Measurements from ENCODE around the gene BPIFB1.

Gene BPIFB1

GRCh38 chr20:33282991-33283555, at the start of gene BPIFB1:
TSS of gene BPIFB1 (plus strand) at chr20:33283214. CDS start at chr20:33286074, 2,860 bp downstream.
- no peak for DNase-seq

DNA sequence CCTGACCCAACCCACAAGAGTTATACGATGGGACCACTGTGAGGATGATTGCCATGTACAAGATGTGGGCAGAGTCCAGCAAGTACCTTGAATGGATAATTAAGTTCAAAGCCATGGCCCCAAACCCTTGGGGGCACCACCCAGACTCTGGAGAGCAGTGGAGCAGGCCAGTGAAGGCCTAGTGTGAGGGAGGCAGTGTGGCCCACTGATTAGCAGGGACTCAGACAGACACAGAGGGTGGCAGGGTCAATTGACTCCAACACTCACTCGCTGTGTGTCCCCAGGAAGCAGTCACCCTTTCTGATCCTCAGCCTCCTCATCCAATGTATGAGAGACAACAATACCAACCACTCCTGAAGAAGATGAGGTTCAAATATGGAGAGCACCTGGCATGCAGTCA, 49.0 kb upstream of the BPIFB1 start:
- no peak for DNase-seq

GRCh38 chr20:33235696-33236095, 47.3 kb upstream of the BPIFB1 start, which contains the start of gene BPIFA1:
TSS of gene BPIFA1 (plus strand) at chr20:33235996. CDS start at chr20:33237712, 1,716 bp downstream.
- DNase-seq: no peak

- DNase-seq: no peak
These were observed 46.7 kb upstream of the BPIFB1 start for GRCh38 chr20:33236351-33236750.

GRCh38 chr20:33237989-33238388, 45.0 kb upstream of the BPIFB1 start:
- no peak for DNase-seq

DNA sequence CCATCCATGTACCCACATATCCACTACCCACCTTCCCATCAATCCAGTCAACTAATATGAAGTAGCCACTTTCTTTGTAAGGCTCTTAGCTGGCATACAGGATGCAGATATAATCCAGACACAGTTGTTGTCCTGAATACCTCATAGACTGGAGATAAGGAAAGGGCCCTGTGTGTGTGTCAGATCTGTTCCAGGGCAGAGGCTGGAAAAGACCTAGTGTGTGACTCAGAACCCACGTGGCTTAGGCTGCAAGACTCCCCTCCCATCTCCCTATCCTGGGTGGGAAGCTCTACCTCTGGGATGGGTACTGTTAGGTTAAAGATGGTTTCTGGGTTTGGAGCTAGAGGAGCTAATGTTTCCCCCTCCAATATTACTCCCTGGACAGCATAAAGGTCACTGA, 43.6 kb upstream of the BPIFB1 start:
- no peak for DNase-seq

DNA sequence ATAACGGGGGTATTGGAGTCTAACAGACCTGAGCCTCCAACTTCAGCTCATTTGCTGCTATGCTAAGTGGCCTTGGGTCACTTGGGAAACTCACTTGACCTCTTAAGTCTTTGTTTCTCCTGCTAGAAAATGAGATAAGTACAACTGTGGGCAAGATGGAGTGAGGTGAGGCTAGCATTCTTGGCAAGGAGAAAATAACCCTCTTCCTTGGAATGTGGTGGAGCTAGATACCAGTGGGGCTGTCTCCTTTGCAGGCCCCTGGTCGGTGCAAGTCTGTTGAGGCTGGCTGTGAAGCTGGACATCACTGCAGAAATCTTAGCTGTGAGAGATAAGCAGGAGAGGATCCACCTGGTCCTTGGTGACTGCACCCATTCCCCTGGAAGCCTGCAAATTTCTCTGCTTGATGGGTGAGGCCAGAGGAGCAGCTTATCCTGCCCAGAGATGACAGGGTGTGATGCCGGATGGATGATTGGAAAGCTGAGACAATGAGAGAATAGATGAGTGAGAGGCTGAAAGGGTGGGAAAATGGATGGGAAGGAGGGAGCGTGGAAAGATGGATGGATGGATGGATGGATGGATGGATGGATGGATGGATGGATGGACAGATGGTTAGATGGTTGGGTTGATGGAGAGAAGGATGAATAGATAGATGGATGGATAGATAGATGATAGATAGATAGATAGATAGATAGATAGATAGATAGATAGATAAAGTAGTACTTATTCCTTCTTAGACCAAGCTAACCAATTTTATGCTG, 42.9 kb upstream of the BPIFB1 start:
- DNase-seq: no peak

GRCh38 chr20:33240923-33241322, 42.1 kb upstream of the BPIFB1 start:
- DNase-seq: no peak

GRCh38 chr20:33242319-33243100, 40.5 kb upstream of the BPIFB1 start:
- DNase-seq: no peak

- no peak for DNase-seq
These were observed 36.9 kb upstream of the BPIFB1 start for GRCh38 chr20:33246077-33246476.

- no peak for DNase-seq
These were observed 33.6 kb upstream of the BPIFB1 start for GRCh38 chr20:33249456-33249855.

- no peak for DNase-seq
These were observed 32.3 kb upstream of the BPIFB1 start for GRCh38 chr20:33250666-33251065.

DNA sequence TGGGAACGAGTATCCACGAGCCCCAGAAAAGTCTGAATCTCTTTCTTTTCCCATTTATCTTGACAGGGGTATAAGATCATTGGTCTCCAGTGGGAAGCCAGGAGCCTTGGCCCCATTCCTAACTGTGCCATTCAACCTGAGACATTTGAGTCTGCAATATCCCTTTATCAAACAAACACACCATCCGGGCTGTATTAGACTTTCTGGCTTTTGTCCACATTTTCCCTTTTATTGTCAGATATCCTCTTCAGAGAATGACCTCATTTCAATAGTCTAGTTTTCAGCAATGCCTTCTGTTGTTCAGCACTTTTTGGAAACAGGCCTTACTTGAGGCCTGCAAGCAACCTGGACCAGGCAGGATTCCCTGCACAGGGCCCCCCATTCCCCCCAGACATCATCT, 31.5 kb upstream of the BPIFB1 start:
- no peak for DNase-seq

- no peak for DNase-seq
These were observed 30.6 kb upstream of the BPIFB1 start for GRCh38 chr20:33252460-33252859.

DNA sequence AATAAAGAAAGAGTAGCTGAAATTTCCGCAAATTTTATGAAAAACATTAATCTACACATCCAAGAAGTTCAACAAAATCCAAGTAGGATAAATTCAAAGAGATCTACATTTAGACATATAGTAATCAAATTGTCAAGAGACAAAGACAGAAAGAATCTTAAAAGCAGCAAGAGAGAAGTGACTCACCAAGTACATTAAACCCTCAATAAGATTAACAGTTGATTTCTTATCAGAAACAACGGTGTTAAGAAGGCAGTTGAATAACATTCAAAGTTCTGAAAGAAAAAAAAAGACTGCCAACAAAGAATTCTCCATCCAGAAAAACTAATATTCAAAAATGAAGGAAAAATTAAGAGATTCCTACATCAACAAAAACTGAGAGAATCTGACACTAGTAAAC, 28.0 kb upstream of the BPIFB1 start:
- no peak for DNase-seq

DNA sequence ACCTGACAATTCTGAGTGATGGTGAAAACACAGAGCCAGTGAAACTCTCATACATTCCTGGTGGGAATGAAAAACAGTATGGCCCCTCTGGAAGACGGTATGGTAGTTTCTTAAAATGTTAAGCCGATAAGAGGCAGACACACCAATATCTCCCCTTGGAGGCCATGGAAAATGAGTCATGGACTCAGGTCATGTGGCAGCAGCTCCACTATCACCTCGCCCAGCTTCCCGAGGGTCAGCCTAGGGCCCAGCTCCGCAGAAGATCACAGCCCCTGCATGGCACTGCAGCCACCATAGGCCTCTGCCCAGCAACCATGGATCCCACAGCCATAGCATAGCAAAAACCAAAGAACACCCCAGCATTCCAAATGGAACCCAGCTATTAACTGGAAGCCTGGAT, 25.8 kb upstream of the BPIFB1 start:
- DNase-seq: no peak

DNA sequence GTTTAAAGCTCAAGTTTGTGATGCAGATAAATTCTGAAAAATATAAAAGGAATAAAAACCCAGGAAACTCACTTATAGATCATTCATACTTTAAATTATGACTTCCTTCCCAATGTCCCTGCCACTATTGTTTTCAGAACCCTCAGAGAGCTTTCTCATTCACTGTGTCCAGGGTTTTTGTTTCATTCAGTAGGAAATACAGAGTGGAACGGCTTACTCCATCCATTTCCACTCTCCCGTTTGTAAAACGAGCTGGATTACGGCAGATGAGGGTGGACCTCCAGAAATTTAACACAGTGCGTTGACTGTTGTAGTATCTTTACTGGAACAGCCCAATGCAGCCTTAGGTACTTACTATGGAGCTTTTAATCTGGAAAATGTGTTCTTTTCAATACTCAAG, 23.6 kb upstream of the BPIFB1 start:
- DNase-seq: no peak

DNA sequence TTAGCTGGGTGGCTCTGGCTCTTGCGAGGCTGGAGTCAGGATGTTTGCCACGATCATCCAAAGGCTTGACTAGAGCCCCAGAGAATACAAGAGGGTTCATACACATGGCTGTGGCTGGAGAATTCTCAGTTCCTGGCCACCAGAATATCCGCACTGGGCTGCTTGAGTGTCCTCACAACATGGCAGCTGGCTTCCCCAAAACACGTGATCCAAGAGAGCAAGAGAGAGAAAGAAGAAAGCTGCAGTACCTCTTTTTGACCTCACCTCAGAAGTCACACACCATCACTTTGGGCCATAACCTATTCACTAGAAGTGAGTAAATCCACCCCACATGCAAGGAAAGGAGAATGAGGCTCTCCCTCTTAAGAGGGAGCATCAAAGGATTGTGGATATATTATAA, 21.5 kb upstream of the BPIFB1 start:
- DNase-seq: no peak

GRCh38 chr20:33262658-33263065, 20.4 kb upstream of the BPIFB1 start:
- DNase-seq: no peak

DNA sequence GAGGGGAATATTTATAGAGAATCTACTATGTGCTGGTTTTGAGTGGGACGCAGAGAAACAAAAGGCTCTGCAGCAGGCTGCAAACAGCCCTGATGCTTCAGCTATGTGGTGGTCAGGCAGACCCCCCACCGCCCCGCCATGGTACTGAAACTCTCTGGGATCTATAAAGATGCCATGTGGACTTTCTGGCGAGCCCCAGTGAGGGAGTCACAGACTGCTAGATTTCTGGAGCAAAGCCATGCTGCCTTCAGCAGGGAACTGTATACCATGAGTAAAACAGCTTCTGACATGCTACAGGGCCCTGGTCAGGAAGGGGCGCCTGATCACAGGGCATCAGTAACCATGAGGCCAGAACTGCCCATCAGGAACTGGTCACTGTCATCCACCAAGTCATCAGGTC, 19.2 kb upstream of the BPIFB1 start:
- DNase-seq: no peak

DNA sequence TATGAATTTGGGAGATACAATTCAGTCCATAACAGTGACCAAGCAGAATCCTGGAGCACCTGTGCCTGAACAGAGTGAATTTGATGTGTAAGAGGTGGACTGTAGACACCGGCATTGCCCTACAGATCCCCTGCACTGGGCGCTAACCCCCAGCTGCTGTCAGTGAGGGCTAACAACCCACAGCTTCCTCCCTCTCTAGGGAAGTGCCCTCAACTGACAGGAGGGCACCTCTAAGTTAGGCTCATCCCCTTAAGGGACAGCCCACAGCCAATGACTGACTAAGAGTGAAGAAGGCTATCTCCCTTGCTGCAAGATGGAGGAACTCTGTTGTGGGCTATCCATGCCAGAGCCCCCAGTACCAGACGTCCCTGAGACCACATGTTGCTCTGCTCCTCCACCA, 15.3 kb upstream of the BPIFB1 start:
- DNase-seq: no peak

DNA sequence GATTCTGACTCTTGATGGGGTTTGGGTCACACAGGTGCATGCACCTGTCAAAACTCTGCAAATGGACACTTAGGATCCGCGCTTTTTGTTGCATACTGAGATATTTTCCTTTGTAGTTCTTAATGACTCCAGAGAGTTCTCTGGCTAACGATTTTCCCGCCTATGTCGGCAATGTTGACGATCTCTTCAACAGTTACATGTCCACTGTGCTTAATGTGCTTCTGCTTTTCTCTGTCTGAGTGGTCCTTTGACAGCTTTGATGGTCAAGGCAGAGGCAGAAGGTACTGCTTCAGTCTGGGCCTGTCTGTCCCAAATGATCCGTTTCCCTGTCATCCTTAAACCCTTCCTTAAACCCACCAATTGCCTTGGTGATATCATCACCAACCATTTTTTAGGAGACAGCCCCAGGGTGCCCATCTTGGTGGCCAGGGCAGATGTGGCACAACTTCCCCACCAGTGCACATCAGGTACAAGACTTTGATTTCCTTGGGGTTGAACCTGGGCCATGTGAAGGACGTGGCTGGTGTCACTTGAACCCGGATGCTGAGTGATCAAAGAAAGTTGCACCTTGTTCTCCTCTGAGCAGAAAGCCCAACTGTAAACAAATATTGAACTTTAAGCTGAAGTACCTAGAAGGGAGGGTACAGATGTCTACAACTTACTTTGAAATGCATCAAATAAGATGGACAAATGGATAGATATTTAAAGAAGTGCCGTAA, 10.7 kb upstream of the BPIFB1 start:
- DNase-seq: no peak

- no peak for DNase-seq
These were observed 9.7 kb upstream of the BPIFB1 start for GRCh38 chr20:33273117-33273851.

All from GOT3 (cell line).